Trophoblast cell (in vitro differentiated cells and primary cell): ENCODE data around the gene SNRPA1.
"Not testable (repeated sequence)": the region's sequence is repeated elsewhere in the genome, so short reads cannot be mapped to it uniquely, and the experiment has no call there.

Source experiments
- DNase-seq, 2 donors: peaks; one replicate each; pipeline ENCODE4 v3.0.0-alpha.2; 2016
- H2AFZ ChIP-seq: 2 replicates; pipeline ENCODE4 v1.6.1; 2013; ENCODE audit warnings: low read length, moderate library complexity, mild to moderate bottlenecking; ENCODE audit not compliant: insufficient read depth, poor library complexity
- H2AK5ac ChIP-seq: 2 replicates; pipeline ENCODE4 v1.6.1; 2013; ENCODE audit warnings: mild to moderate bottlenecking, low read length
- H2BK120ac ChIP-seq: 2 replicates; pipeline ENCODE4 v1.6.1; 2013; ENCODE audit warnings: low read length, mild to moderate bottlenecking, moderate library complexity; ENCODE audit not compliant: insufficient read depth, poor library complexity
- H2BK12ac ChIP-seq: 2 replicates; pipeline ENCODE4 v1.6.1; 2013; ENCODE audit warnings: mild to moderate bottlenecking, low read length, moderate library complexity
- H2BK5ac ChIP-seq: 2 replicates; pipeline ENCODE4 v1.6.1; 2013; ENCODE audit warnings: low read length, low read depth, moderate library complexity, mild to moderate bottlenecking; ENCODE audit not compliant: poor library complexity
- H3K14ac ChIP-seq: 2 replicates; pipeline ENCODE4 v1.6.1; 2013; ENCODE audit warnings: mild to moderate bottlenecking, low read length
- H3K18ac ChIP-seq: 2 replicates; pipeline ENCODE4 v1.6.1; 2013; ENCODE audit warnings: mild to moderate bottlenecking, low read length
- H3K23ac ChIP-seq: 2 replicates; pipeline ENCODE4 v1.6.1; 2013; ENCODE audit warnings: low read length
- H3K27ac ChIP-seq: 2 replicates; pipeline ENCODE4 v1.5.1; 2013; ENCODE audit warnings: low read depth, mild to moderate bottlenecking, inconsistent platforms, low read length, moderate library complexity
- H3K27me3 ChIP-seq: 2 replicates; pipeline ENCODE4 v1.6.1; 2013; ENCODE audit warnings: inconsistent platforms, mild to moderate bottlenecking, low read length, moderate library complexity; ENCODE audit not compliant: insufficient read depth
- H3K36me3 ChIP-seq, 2 experiments: 1 replicate in 1 of 2; 2 replicates in 1 of 2; pipeline ENCODE4 v1.6.1; 2013; ENCODE audit warnings: low read length in 2 of 2, mild to moderate bottlenecking in 2 of 2, moderate library complexity in 1 of 2; ENCODE audit not compliant: insufficient read depth in 2 of 2, control insufficient read depth in 1 of 2
- H3K4ac ChIP-seq: 2 replicates; pipeline ENCODE4 v1.6.1; 2013; ENCODE audit warnings: low read depth, mild to moderate bottlenecking, low read length, moderate library complexity
- H3K4me1 ChIP-seq, 2 experiments: 1 replicate in 1 of 2; 2 replicates in 1 of 2; pipeline ENCODE4 v1.6.1; 2013; ENCODE audit warnings: low read length in 2 of 2, mild to moderate bottlenecking in 2 of 2, moderate library complexity in 1 of 2; ENCODE audit not compliant: insufficient read depth in 2 of 2, control insufficient read depth in 1 of 2
- H3K4me2 ChIP-seq: 2 replicates; pipeline ENCODE4 v1.6.1; 2013; ENCODE audit warnings: inconsistent platforms, mild to moderate bottlenecking, low read length, moderate library complexity
- H3K4me3 ChIP-seq: 2 replicates; pipeline ENCODE4 v1.5.1; 2013; ENCODE audit warnings: mild to moderate bottlenecking, low read depth, low read length, inconsistent platforms
- H3K79me1 ChIP-seq: one replicate; pipeline ENCODE4 v1.6.1; 2013; ENCODE audit warnings: low read length
- H3K79me2 ChIP-seq: 2 replicates; pipeline ENCODE4 v1.6.1; 2013; ENCODE audit warnings: low read length, mild to moderate bottlenecking; ENCODE audit not compliant: control insufficient read depth, insufficient read depth, poor library complexity
- H3K9ac ChIP-seq: 2 replicates; pipeline ENCODE4 v1.6.1; 2013; ENCODE audit warnings: mild to moderate bottlenecking, low read length
- H3K9me3 ChIP-seq: 2 replicates; pipeline ENCODE4 v1.6.1; 2013; ENCODE audit warnings: low read depth, mild to moderate bottlenecking, control low read depth, inconsistent platforms, low read length; ENCODE audit not compliant: insufficient read depth
- H4K12ac ChIP-seq: 2 replicates; pipeline ENCODE4 v1.6.1; 2013; ENCODE audit warnings: low read depth, mild to moderate bottlenecking, low read length, moderate library complexity
- H4K8ac ChIP-seq: 2 replicates; pipeline ENCODE4 v1.6.1; 2013; ENCODE audit warnings: low read depth, mild to moderate bottlenecking, low read length, moderate library complexity
- H4K91ac ChIP-seq: one replicate; pipeline ENCODE4 v1.6.1; 2013; ENCODE audit warnings: low read depth, mild to moderate bottlenecking, low read length, moderate library complexity
- WGBS: extraction: QIAGEN DNeasy Blood & Tissue Kit; methylation state at CpG from one replicate; pipeline ENCODE4 v1.1.7; 2013; ENCODE audit warnings: missing lambda C conversion rate; ENCODE audit not compliant: insufficient read length, insufficient coverage; ENCODE audit errors: extremely low coverage; 5-methylcytosine and 5-hydroxymethylcytosine counted together

SNRPA1 gene

GRCh38 chr15:101293122-101293521 is 1.9 kb downstream of the SNRPA1 start:
- no peak overlapping the region for H3K27ac ChIP-seq
- no peak overlapping the region for H2BK5ac ChIP-seq
- H4K12ac ChIP-seq: no peak overlapping the region
- H3K23ac ChIP-seq: no peak overlapping the region
- H3K36me3 ChIP-seq: peaks cover 4 to 5% of the 10 kb centered on the region in 2 experiments
- H2AK5ac ChIP-seq: no peak overlapping the region
- H2AFZ ChIP-seq: no peak overlapping the region
- no CpG with 5 or more reads among the region's 10 CpGs for WGBS
- no peak overlapping the region for H3K14ac ChIP-seq
- H3K4me2 ChIP-seq: peak overlapping the region; percentile 46
- H3K9me3 ChIP-seq: no peaks in the 10 kb centered on the region
- no peak overlapping the region for H3K18ac ChIP-seq
- peaks cover 0 to 3% of the 10 kb centered on the region in 2 experiments for H3K4me1 ChIP-seq
- H3K4ac ChIP-seq: peak overlapping the region; percentile 10
- H3K9ac ChIP-seq: no peak overlapping the region
- H3K79me2 ChIP-seq: peaks cover 11% of the 10 kb centered on the region
- H3K79me1 ChIP-seq: peaks cover 8% of the 10 kb centered on the region
- no peak overlapping the region for H4K91ac ChIP-seq
- H4K8ac ChIP-seq: no peak overlapping the region
- H2BK120ac ChIP-seq: no peak overlapping the region
- H3K4me3 ChIP-seq: no peak overlapping the region
- no peak for DNase-seq
- H3K27me3 ChIP-seq: no peaks in the 10 kb centered on the region
- H2BK12ac ChIP-seq: no peak overlapping the region

GRCh38 chr15:101288905-101289513 is 6.0 kb downstream of the SNRPA1 start:
- DNase-seq: peak in 1 of 2 donors; percentile 83
- H3K36me3 ChIP-seq: peaks cover 13 to 22% of the 10 kb centered on the region in 2 experiments
- peak overlapping the region; percentile 19 for H3K4ac ChIP-seq
- H4K91ac ChIP-seq: no peak overlapping the region
- no peak overlapping the region for H3K4me3 ChIP-seq
- H3K18ac ChIP-seq: no peak overlapping the region
- H3K79me1 ChIP-seq: no peaks in the 10 kb centered on the region
- H3K9me3 ChIP-seq: no peaks in the 10 kb centered on the region
- H2AFZ ChIP-seq: no peak overlapping the region
- no peak overlapping the region for H3K4me2 ChIP-seq
- H2AK5ac ChIP-seq: no peak overlapping the region
- no peak overlapping the region for H3K14ac ChIP-seq
- no peak overlapping the region for H2BK5ac ChIP-seq
- H3K79me2 ChIP-seq: peaks cover under 1% of the 10 kb centered on the region
- no peak overlapping the region for H2BK12ac ChIP-seq
- no peak overlapping the region for H4K8ac ChIP-seq
- no peak overlapping the region for H2BK120ac ChIP-seq
- no peak overlapping the region for H3K23ac ChIP-seq
- no peaks in the 10 kb centered on the region for H3K4me1 ChIP-seq
- H3K27me3 ChIP-seq: no peaks in the 10 kb centered on the region
- WGBS: no CpG with 5 or more reads among the region's 8 CpGs
- peak overlapping the region; percentile 3 for H4K12ac ChIP-seq
- H3K9ac ChIP-seq: no peak overlapping the region
- H3K27ac ChIP-seq: no peak overlapping the region

DNA sequence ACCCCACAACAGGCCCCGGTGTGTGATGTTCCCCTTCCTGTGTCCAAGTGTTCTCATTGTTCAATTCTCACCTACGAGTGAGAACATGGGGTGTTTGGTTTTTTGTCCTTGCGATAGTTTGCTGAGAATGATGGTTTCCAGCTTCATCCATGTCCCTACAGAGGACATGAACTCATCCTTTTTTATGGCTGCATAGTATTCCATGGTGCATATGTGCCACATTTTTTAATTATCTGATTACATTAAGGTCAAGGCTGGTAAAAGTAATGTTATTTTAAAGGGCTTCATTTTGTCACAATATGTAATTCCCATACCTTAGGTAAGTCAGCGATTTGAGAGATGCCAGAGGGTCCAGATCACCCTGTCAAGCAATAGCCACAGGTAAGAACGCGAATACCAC is 7.7 kb downstream of the SNRPA1 start:
- not testable (repeated sequence) for H2BK5ac ChIP-seq

DNA sequence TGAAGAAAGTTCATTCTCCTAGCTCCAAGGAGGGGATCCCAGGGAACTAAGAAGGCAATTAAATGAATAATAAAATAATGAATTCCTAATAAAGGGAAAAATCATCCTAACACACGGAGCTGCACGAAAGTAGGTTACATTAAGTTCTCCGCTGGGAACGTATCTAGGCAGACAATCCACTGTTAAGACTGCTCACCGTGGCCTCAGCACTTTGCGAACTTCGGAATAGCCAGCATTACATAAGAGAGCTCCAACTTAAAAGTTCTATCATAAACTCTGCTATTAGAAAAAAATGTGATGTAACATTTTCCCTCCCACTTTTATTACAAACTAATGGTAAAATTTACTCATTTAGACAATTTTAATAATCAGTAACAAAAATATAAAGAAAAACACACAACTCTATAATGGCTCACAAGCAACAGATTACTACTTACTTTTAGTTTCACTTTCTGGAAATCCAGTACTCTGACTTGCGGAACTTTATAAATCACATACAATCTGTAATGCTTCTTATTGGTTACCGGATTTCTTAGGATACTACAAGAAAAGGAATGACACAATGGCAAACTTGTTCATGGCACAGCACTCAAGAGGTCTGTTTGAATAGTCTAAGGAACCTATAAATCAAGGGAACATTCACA is 8.5 kb downstream of the SNRPA1 start:
- no peak overlapping the region for H4K8ac ChIP-seq
- no peaks in the 10 kb centered on the region for H3K4me1 ChIP-seq
- no peak overlapping the region for H3K4ac ChIP-seq
- no peak overlapping the region for H2BK5ac ChIP-seq
- H3K79me2 ChIP-seq: no peaks in the 10 kb centered on the region
- H3K27me3 ChIP-seq: no peaks in the 10 kb centered on the region
- H3K14ac ChIP-seq: no peak overlapping the region
- H3K9me3 ChIP-seq: no peaks in the 10 kb centered on the region
- H4K91ac ChIP-seq: no peak overlapping the region
- no peaks in the 10 kb centered on the region for H3K79me1 ChIP-seq
- no peak overlapping the region for H2BK120ac ChIP-seq
- H2BK12ac ChIP-seq: no peak overlapping the region
- peaks cover 21 to 37% of the 10 kb centered on the region in 2 experiments for H3K36me3 ChIP-seq
- H4K12ac ChIP-seq: no peak overlapping the region
- H2AFZ ChIP-seq: no peak overlapping the region
- H2AK5ac ChIP-seq: no peak overlapping the region
- H3K23ac ChIP-seq: no peak overlapping the region
- DNase-seq: no peak
- no peak overlapping the region for H3K18ac ChIP-seq
- no peak overlapping the region for H3K9ac ChIP-seq
- no CpG with 5 or more reads among the region's 9 CpGs for WGBS
- H3K4me3 ChIP-seq: no peak overlapping the region
- no peak overlapping the region for H3K27ac ChIP-seq
- H3K4me2 ChIP-seq: no peak overlapping the region

More for the DNA sequence above, 7.7 kb downstream of the SNRPA1 start:
- not testable (repeated sequence) for H2AK5ac ChIP-seq, H3K4me2 ChIP-seq, H4K12ac ChIP-seq, H3K9me3 ChIP-seq, H3K79me1 ChIP-seq, H3K27ac ChIP-seq, H4K8ac ChIP-seq, H3K9ac ChIP-seq, H3K4me3 ChIP-seq, H3K79me2 ChIP-seq, H2BK12ac ChIP-seq, H2BK120ac ChIP-seq, DNase-seq, H3K4me1 ChIP-seq, H3K14ac ChIP-seq, H3K23ac ChIP-seq, H4K91ac ChIP-seq, H3K18ac ChIP-seq, H3K27me3 ChIP-seq, H2AFZ ChIP-seq, H3K4ac ChIP-seq
- no CpG with 5 or more reads among the region's 6 CpGs for WGBS
- H3K36me3 ChIP-seq: peaks cover 21 to 33% of the 10 kb centered on the region in 2 experiments
